Hematopoietic multipotent progenitor cell treated with erythropoietin and hydrocortisone succinate and interleukin-3 and kit ligand, for 15 days (in vitro differentiated cells): Measurements from ENCODE around the gene MRS2.
A peak's percentile ranks its signal among the peaks of the same experiment; 100 is the strongest.

Source experiments
- DNase-seq: peaks from one replicate; pipeline ENCODE4 v3.0.0-alpha.2; 2015; ENCODE audit warnings: low spot score

MRS2 gene

GRCh38 chr6:24431045-24431451, 28.3 kb downstream of the MRS2 start:
- peak; percentile 82 for DNase-seq

DNA sequence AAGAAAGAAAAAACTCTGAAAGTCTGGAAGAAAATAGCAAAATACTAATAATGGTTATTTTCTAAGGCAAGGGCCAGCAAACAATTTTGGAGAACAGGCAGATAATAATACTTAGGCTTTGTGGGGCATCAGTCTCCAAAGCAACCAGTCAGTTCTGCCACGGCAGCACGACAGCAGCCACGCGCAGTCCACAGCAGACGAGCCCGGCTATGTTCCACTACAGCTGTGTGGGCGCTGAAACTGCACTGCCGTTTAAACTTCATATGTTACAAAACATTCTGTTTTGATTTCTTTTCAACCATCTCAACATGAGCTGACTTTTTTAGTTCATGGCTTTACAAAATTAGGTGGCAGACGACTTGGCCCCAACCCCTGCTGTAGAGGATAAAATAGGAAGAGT, 29.9 kb downstream of the MRS2 start:
- no peak for DNase-seq

DNA sequence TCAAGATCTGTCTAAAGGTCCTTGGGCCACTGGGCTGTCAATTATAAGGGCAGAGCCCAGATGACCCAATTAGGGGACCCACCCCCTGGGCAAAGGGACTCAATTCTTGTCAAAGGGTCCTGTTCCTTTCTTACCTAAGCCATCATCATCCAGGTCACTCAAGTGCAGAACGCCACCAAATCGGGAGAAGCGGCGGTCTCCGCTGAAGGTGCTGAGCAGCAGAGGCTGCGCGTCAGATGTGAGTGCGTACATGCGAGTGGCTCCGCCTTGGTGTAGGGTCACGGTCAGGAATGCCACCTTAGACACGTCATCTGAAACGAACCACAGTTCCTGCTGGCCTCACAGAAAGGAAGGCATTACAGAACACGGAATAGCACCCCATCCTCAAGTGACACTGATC, 34.2 kb downstream of the MRS2 start:
- no peak for DNase-seq

GRCh38 chr6:24439858-24440539, 37.3 kb downstream of the MRS2 start:
- DNase-seq = no peak

DNA sequence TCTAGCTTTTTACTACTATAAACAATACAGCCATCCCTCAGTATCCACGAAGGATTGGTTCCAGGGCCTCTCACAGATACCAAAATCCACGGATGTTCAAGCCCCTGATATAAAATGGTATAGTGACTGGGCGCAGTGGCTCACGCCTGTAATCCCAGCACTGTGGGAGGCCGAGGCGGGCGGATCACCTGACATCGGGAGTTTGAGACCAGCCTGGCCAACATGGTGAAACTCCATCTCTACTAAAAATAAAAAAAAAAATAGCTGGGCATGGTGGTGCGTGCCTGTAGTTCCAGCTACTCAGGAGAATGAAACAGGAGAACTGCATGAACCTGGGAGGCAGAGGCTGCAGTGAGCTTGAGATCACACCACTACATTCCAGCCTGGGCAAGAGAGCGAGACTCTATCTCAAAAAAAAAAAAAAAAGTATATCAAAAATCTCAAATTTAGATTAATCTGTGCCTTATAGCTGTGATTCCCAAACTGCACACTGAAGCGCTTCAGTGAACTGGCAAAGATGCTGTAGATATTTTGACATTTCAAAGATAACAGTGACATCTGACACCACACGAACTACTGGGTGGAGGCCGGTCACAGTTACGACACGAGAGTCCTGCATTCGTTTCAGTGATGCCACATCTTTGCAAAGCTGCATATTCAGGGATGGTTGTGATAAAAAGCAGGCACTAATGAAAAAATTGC, 38.3 kb downstream of the MRS2 start:
- no peak for DNase-seq

- no peak for DNase-seq
Observed at GRCh38 chr6:24441599-24441904, 38.8 kb downstream of the MRS2 start.

DNA sequence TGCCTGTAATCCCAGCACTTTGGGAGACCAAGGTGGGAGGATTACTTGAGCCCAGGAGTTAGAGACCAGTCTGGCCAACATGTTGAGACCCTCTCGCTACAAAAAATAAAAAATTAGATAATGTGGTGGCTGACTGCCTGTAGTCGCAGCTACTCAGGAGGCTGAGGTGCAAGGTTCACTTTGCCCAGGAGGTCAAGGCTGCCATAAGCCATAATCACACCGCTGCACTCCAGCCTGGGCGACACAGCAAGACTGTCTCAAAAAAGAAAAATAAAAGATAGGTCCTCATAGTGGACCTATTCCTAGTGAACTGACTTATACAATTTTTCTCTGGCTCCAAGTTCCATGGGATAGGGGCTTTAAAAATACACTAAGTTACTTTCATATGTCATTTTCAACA, 41.9 kb downstream of the MRS2 start:
- no peak for DNase-seq

DNA sequence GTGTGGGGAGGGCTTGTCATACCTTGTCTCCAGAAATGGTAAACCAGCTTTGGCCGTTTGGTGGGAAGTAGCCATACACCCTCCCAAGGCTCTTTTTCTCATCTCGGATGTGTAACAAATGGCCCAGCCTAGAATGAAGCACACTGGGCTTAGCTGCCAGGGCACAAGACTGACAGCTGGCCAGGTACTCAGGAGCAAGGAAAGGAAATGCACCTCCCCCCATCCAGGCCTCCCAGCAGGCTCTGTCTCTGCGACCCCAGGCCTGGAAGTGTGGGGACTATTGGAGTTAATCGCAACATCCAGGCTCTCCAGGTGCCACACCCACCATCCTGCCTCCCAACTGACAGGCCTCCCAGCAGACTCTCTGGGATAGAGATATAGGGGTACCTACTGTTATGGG, 43.0 kb downstream of the MRS2 start:
- DNase-seq = no peak

GRCh38 chr6:24446670-24447069, 43.9 kb downstream of the MRS2 start:
- no peak for DNase-seq

- no peak for DNase-seq
Observed at GRCh38 chr6:24448396-24448795, 45.7 kb downstream of the MRS2 start.

DNA sequence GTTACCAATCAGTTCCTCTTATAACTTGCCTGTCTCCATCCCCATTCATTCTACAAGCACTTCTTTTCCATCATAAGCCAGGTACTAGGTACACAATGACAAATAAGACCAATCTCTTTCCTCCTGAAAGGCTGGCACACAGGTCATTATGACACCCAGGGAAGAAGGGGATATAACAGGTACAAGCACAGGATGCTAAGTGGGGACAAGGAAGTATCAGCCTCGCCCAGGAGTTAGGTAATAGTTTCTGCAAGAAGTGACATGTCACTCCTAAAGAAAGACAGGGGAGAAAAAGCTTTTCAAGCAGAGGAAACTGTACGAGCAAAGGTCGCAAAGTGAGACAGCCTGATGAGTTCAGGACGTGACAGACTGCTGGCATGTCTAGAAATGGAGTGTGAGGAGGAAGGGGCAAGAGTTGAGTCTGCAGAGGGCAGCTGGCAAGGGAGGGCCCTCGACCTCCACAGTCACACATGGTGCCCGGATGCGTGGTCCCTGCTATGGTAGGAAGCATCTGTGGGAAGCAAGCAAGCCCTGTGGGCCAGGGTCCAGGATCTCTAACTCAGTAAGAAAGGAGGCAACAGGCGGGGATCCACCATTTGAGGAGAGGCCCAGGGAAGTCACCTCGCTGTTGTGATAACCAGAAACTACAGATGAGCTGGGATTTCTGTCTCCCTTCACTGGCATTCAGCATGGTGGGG, 46.2 kb downstream of the MRS2 start:
- no peak for DNase-seq

DNA sequence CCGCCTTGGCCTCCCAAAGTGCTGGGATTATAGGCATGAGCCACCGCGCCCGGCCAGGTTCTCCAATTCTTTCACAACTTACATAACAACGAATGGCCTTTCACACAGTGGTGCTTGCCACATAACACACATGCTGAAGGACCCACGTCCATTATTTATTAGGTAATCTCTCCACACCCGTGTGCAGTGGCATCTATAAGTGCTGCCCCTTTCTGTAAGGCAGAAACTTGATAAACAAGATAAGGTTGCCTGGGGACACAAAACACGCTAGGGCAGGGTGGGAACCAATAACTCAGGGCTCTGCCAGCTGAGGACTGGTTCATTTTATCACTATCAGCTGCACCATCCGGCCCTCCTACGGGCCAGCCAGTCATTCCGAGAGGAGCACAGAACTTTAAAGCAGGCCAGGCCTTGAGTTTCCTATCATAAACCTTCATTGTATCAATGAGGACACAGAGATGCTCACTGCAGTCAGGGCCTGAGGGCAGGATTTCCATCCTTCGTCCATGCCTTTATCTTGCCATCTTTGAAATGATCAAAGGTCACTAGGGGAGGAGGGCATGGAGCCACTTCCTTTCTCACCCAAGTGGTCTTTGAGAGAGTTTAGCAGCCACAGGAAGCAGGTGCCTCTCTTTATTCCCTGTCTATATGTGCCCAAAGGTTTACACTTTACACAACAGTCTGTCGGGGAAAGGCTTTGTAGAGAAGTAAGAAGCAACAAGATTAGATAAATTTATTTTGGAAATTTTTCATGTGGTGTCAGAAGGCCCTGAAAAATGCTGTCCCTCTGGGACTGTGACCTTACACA, 49.0 kb downstream of the MRS2 start:
- peak; percentile 88 for DNase-seq

DNA sequence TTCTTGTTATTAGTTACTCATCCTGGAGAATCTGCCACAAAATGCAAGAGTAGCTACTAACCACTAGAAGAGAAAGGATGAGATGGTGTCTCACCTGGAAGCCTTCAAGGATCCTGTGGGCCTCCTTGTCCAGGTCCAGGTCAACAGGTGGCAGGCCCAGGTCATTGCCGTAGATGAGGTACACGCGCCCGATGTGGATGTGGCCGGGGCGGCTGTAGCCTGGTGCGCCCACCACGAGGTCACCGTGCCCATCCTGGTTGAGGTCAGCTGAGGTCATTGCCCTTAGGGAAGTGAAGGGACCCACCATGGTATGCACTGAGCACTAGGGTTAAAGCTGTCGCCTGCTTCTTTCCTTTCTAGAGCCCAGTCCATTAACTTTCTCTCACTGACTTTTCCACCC, 51.2 kb downstream of the MRS2 start:
- DNase-seq = no peak

DNA sequence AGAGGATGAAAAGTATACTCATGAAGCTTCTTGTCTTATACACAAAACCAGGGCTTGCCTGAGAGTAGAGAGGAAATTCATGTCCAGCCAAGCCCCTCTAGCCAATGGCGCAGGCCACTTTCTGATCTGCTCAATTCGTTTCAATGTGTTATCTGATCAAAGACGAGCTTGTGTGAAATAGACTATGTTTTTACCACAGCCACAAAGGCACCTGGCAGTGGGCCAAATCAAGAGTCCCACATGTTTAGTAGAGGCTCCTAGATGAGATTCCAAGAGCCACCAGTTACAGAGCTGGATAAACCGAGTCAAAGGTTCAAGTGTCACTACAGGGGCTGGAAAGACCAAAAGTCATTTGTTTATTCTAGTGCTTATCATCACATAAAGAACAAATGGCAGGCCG, 51.7 kb downstream of the MRS2 start:
- DNase-seq = peak; percentile 52

DNA sequence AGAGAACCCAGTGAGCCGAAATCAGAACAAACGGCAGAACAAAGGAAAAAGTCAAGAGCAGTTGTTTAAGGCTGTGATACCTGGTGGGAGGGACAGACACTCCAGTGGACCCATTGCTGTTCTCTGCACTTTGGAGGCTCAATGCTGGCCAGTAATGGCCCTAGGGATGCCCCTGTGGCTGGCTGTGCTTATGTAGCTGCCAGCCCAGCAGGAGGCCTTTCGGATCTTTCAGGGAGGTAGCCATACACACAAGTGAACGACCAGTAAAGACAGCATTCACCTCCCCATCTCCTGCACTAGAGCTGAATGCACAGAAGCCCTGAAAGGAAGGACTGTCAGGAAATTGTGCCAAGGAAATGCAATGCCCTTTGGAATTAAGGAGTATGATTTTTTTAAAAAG, 52.3 kb downstream of the MRS2 start:
- no peak for DNase-seq

DNA sequence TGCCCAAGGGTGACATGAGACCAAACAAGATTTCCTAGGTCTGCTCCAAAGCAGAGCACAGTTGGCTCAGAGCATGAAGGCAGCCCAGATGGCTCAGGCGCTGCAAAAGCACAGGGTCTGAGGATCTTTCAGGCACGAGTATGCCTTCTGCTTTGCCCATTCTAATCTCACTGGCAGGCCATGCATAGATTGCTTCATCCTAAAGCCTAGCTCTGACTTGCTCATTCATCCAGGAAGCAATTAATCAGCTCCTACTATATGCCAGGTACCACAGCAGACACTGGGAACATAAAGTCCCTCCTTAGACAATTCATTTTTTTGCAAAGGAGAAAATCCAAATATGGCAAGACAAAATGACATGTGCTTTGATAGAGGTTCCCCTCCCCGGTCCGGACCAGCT, 55.4 kb downstream of the MRS2 start:
- DNase-seq = no peak

- no peak for DNase-seq
Observed at GRCh38 chr6:24458941-24459340, 56.2 kb downstream of the MRS2 start.

- no peak for DNase-seq
Observed at GRCh38 chr6:24460966-24461365, 58.2 kb downstream of the MRS2 start.

DNA sequence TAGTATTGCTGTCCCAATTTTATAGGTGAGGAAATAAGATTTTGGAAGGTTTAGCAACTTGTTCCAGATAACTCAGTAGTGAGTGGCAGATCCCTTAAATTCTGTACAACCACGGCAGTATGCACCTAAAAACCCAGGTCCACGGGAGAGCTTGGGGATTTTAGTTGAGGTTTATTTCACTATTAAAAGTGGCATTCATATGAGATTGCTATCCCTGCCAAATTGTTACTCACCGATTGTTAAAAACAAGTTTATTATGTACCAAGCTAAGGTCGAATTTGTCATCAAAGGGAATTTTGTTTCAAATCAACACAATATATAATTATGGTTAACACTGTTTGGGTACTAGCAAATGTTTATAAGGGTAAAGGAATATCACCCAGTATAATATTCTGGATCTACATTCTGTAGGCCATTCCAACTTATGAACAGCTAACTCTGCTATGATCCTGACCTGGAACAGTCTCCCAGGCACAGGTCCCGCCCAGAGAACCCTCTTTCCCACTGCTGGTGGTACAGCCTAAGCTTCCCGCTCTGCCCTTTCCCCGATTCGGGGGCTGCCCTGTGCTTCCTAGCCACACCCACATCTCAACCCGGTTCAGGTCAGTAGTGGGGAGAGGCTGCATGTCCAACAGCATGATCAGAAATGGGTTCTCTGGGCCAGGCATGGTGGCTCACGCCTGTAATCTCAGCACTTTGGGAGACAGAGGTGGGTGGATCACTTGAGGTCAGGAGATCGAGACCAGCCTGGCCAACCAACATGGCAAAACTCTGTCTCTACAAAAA, 61.7 kb downstream of the MRS2 start:
- DNase-seq = no peak

- no peak for DNase-seq
Observed at GRCh38 chr6:24469811-24470210, 67.1 kb downstream of the MRS2 start.

GRCh38 chr6:24472181-24472580, 69.4 kb downstream of the MRS2 start:
- DNase-seq = no peak
